Stimulated activated CD8-positive, alpha-beta memory T cell treated with anti-CD3 and anti-CD28 coated beads, Interleukin-4, amount 100 ng/mL, for 4 hours (primary cell): Measurements from ENCODE around the gene KLHL36.

Experiments used
- DNase-seq, 2 donors: peaks; one replicate each; pipeline ENCODE4 v3.0.0-alpha.2; 2020; ENCODE audit warnings: low read depth in 2 of 2, low spot score in 1 of 2

The KLHL36 gene

GRCh38 chr16:84647828-84648594 is at the start of gene KLHL36:
Gene KLHL36, plus strand, starts transcription at chr16:84648511. Its CDS starts 2,357 bp downstream, at chr16:84650868.
- peak; percentile 39 to 45 for DNase-seq

- peak in 1 of 2 donors; percentile 57 for DNase-seq
Observed at GRCh38 chr16:84599521-84600202, 48.6 kb upstream of the KLHL36 start.

DNA sequence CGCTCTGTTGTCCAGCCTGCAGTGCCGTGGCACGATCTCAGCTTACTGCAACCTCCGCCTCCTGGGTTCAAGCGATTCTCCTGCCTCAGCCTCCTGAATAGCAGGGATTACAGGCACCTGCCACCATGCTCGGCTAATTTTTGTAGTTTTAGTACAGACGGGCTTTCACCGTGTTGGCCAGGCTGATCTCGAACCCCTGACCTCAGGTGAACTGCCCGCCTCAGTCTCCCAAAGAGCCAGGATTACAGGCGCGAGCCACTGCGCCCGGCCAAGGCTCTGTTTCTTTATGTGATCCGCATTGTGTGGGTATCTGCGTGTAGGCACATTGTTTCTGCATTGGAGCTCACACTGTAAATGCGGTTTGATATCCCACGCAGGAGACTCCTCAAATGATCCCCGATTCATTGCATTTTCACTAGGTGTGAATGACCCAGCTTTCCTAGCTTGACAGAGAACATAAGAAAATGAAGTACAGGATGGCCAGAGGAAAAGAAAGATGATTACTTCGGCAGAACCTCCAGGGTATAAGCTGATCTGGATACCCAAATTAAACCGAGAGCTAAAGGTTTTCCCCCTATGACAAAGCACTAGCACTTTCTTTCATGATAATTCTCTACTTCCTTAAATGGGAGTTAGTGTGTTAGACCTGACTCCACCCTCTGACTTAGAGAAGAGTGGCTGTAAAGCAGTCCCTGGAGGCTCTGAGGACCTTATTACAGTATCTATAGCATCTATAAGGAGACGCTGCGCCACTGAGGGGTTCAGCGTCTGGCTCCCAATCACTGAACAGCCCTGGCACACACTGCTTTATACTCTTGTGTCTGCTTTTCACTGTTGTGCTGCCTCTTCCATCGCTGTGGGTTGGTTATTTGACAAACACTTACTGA is 47.7 kb upstream of the KLHL36 start:
- no peak for DNase-seq

DNA sequence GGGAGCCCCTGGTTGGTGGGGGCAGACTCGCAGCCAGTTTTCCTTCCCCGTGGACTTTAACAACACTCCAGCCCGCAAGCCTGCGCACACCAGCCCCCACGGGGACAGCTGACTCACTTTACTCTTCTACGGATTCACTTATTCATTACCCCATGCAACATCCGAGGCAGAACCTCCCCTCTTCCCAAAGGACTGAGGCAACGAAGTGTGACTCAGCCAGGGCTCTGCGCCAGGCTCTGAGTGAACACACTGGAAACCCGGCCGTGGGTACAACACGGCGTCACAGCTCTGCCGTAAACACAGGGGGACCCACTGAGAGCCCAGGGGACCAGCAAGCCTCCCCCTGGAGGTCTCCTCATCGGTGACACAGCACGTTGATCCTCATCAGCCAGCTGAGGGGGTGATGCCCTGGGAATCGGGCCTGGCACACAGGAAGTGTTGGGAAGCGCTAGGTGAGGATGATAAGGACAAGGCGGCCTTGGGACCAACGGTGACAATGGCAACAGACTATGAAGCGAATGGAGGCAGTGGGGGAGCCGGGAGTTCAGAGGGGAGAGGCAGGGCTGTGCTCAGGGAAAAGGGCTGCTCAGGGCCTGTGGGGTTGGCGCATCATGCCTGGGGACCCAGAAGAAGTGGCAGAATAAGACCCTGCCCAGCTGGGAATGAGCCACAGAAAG is 45.0 kb upstream of the KLHL36 start:
- DNase-seq = no peak

GRCh38 chr16:84603940-84604339 is 44.4 kb upstream of the KLHL36 start:
- DNase-seq = no peak

- DNase-seq = no peak
Observed at GRCh38 chr16:84604477-84605013, 43.8 kb upstream of the KLHL36 start.

DNA sequence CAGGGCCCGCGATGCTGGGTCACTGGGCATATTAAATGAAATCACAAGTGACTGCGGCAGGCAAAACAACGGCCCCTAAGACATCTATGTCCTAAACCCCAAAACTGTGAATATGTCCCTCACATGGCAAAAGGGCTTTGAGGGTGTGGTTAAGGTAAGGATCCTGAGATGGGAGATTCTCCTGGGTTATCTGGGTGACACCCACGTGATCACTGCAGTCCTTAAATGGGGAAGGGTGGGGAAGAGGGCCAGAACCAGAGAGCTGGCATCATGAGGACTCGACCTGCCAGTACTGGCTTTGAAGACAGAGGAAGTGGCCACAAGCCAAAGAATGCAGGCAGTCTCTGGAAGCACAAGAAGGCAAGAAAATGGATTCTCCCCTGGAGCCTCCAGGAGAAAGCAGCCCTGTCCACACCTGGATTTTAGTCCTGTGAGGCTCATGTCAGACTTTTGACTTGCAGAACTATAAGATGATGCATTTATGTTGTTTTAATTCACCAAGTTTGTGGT is 42.9 kb upstream of the KLHL36 start:
- no peak for DNase-seq

DNA sequence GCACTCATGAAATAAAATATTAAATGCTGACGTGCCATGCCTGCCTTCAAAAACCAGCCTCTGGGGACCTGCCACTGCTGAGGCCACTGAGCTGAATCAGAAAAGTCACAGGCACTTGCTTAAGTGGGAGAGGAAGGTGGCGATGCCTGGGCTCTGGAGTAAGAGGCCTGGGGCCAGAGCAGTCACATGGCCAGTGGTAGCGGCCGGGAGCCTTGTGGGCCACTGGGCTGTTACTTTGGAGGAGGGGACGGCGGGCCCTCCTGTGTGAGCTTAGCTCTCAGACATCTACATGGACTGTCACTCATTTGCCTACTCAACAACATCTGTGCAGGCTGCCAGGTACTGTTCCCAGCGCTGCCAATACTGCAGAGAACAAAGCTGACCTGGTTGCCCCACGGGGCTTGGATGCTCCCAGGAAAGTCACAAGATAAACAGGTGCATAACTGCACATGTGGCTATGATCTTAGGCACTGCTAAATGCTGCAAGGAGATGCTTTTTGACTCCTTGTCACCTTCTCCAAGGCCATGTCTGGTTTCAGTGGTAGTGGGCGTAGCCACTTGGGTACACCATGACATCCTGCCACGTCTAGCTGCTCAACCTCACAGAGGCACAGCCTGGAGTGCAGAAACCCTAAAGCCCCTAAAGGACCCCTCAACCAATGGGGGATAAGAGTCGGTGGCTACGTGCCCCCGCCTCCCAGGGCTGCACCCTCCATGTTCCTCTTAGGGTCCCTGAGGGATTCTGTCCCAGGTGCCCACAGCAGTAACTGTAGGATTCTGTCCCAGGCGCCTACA is 42.0 kb upstream of the KLHL36 start:
- DNase-seq = no peak

- DNase-seq = no peak
Observed at GRCh38 chr16:84607061-84607460, 41.2 kb upstream of the KLHL36 start.

GRCh38 chr16:84607694-84608093 is 40.6 kb upstream of the KLHL36 start:
- DNase-seq = no peak

DNA sequence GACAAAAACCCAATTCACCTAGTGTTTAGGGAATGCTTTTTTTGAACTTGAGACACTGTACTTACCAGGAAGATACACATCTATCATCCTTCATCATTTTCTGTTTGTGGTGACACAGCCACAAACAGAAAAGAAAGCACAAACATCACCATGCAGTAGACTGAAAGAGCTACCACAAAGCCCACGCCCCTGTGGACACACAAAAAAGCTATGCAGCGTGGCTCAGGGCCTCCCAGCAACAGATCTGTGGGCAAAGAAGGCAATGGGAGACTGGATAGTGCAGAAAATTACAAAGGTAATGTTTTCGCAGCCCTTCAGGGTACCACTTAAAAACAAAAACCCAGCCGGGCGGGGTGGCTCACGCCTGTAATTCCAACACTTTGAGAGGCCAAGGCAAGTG is 40.0 kb upstream of the KLHL36 start:
- DNase-seq = no peak

GRCh38 chr16:84609563-84610177 is 38.6 kb upstream of the KLHL36 start:
- DNase-seq = no peak

DNA sequence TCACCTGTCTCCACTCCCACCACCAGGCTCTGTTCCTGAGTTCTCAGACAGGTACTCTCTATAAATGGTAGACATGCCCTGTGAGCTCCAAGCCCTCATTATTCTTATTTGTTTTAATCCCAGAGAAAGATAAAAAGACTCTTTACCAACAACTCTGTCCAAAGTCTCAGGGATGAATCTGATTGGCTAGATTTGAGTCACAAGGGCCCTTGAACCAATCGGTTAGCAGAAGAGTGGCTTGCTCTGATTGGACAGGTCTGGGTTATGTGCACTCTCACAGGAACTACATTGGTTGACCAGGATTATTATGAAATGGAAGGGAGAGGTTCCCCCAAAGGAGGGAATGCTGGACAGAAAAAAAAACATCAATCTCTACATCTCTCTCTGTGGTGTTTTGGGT is 37.9 kb upstream of the KLHL36 start:
- no peak for DNase-seq

GRCh38 chr16:84611041-84611440 is 37.3 kb upstream of the KLHL36 start:
- DNase-seq = no peak

DNA sequence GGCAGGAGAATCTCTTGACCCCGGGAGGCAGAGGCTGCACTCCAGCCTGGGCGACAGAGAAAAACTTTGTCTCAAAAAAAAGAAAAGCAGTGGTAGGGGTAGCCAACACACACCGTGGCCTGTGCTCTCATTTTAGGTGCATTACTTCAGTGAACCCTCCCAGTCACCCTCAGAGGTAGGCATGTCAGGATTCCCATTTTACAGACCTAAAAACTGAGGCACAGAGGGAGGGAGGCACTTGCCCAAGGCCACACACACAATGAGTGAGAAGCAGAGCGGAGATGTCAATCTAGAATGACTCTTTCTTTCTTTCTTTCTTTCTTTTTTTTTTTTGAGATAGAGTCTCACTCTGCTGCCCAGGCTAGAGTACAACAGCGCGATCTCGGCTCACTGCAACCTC is 35.6 kb upstream of the KLHL36 start:
- no peak for DNase-seq

GRCh38 chr16:84613408-84614072 is 34.8 kb upstream of the KLHL36 start:
- no peak for DNase-seq

GRCh38 chr16:84614073-84614459 is 34.2 kb upstream of the KLHL36 start:
- no peak for DNase-seq

GRCh38 chr16:84614623-84614967 is 33.7 kb upstream of the KLHL36 start:
- no peak for DNase-seq
